ENCODE results near the gene UROS. TPM values are rescaled to one million over a fixed set of nuclear protein-coding genes. Genes with fewer than 3 reads are reported as not detected.

UROS gene
- total RNA-seq, 1 donor = 90.5 TPM

- Histone ChIP-seq H3K4me3 (ENCODE audit: insufficient read depth, low read length) (no peak overlapping the region), H3K9me3 (ENCODE audit: low read depth, low read length) (no peaks in the 10 kb centered on the region), H3K4me2 (ENCODE audit: insufficient read depth, low read length) (no peak overlapping the region), H4K20me1 (ENCODE audit: insufficient read depth, low read length) (no peaks in the 10 kb centered on the region), H3K36me3 (ENCODE audit: insufficient read depth, low read length) (peaks cover 46% of the 10 kb centered on the region), H3K27ac (ENCODE audit: low read depth, low read length) (no peak overlapping the region), H3K4me1 (ENCODE audit: insufficient read depth, low read length) (no peaks in the 10 kb centered on the region), H2AFZ (ENCODE audit: low read length) (no peak overlapping the region), H3K79me2 (ENCODE audit: insufficient read depth, low read length) (no peaks in the 10 kb centered on the region), H3K27me3 (ENCODE audit: insufficient read depth, low read length) (no peaks in the 10 kb centered on the region)
- TF ChIP-seq CTCF (IDR thresholded peaks at IDR 0.05; ENCODE audit: extremely low read depth, low read depth, low read length) = no peak
- no peak for DNase-seq (ENCODE audit: insufficient read length, low spot score, missing footprints)
Observed at GRCh38 chr10:125762692-125763648, 60.1 kb downstream of the UROS start.

DNA sequence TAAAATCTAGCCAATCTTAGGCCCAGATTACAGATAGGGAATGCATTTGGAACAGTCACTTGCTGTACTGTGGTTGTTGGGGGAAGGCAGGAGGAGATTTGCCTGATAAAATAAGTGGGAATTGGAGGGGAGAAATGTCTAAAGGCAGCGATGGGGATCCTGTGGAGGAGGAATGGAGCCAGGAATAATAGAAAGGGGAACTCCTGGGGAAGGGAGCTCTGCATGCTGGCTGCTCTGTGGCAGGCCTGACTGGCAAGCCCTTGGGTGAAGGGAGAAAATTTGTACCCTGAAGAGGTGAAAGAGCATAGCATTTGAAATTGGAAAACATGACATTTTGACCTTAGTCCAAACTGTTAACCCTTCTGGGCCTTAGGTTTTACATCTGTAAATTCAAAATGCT, 61.1 kb downstream of the UROS start:
- no peaks in the 10 kb centered on the region for H3K27me3 ChIP-seq (ENCODE audit: insufficient read depth, low read length)
- no peaks in the 10 kb centered on the region for H3K9me3 ChIP-seq (ENCODE audit: low read depth, low read length)
- no peaks in the 10 kb centered on the region for H3K79me2 ChIP-seq (ENCODE audit: insufficient read depth, low read length)
- no peak overlapping the region for H3K27ac ChIP-seq (ENCODE audit: low read depth, low read length)
- peaks cover 50% of the 10 kb centered on the region for H3K36me3 ChIP-seq (ENCODE audit: insufficient read depth, low read length)
- TF ChIP-seq CTCF (IDR thresholded peaks at IDR 0.05; ENCODE audit: extremely low read depth, low read depth, low read length) = no peak
- H3K4me3 ChIP-seq (ENCODE audit: insufficient read depth, low read length) = no peak overlapping the region
- DNase-seq (ENCODE audit: insufficient read length, low spot score, missing footprints) = no peak
- no peak overlapping the region for H3K4me2 ChIP-seq (ENCODE audit: insufficient read depth, low read length)
- H4K20me1 ChIP-seq (ENCODE audit: insufficient read depth, low read length) = no peaks in the 10 kb centered on the region
- H3K4me1 ChIP-seq (ENCODE audit: insufficient read depth, low read length) = no peaks in the 10 kb centered on the region
- H2AFZ ChIP-seq (ENCODE audit: low read length) = no peak overlapping the region

- no peaks in the 10 kb centered on the region for H3K27me3 ChIP-seq (ENCODE audit: insufficient read depth, low read length)
- peaks cover 50% of the 10 kb centered on the region for H3K36me3 ChIP-seq (ENCODE audit: insufficient read depth, low read length)
- no peak overlapping the region for H3K27ac ChIP-seq (ENCODE audit: low read depth, low read length)
- no peak overlapping the region for H3K4me3 ChIP-seq (ENCODE audit: insufficient read depth, low read length)
- no peak for DNase-seq (ENCODE audit: insufficient read length, low spot score, missing footprints)
- H3K4me1 ChIP-seq (ENCODE audit: insufficient read depth, low read length) = no peaks in the 10 kb centered on the region
- peaks cover 3% of the 10 kb centered on the region for H3K79me2 ChIP-seq (ENCODE audit: insufficient read depth, low read length)
- TF ChIP-seq CTCF (IDR thresholded peaks at IDR 0.05; ENCODE audit: extremely low read depth, low read depth, low read length) = no peak
- no peak overlapping the region for H3K4me2 ChIP-seq (ENCODE audit: insufficient read depth, low read length)
- no peaks in the 10 kb centered on the region for H4K20me1 ChIP-seq (ENCODE audit: insufficient read depth, low read length)
- no peak overlapping the region for H2AFZ ChIP-seq (ENCODE audit: low read length)
- no peaks in the 10 kb centered on the region for H3K9me3 ChIP-seq (ENCODE audit: low read depth, low read length)
Observed at GRCh38 chr10:125757742-125758141, 65.3 kb downstream of the UROS start.

- no peak for TF ChIP-seq CTCF (IDR thresholded peaks at IDR 0.05; ENCODE audit: extremely low read depth, low read depth, low read length)
- DNase-seq (ENCODE audit: insufficient read length, low spot score, missing footprints) = no peak
- H3K27ac ChIP-seq (ENCODE audit: low read depth, low read length) = no peak overlapping the region
- H3K4me2 ChIP-seq (ENCODE audit: insufficient read depth, low read length) = no peak overlapping the region
- H3K27me3 ChIP-seq (ENCODE audit: insufficient read depth, low read length) = no peaks in the 10 kb centered on the region
- H3K9me3 ChIP-seq (ENCODE audit: low read depth, low read length) = no peaks in the 10 kb centered on the region
- peaks cover 54% of the 10 kb centered on the region for H3K36me3 ChIP-seq (ENCODE audit: insufficient read depth, low read length)
- H4K20me1 ChIP-seq (ENCODE audit: insufficient read depth, low read length) = no peaks in the 10 kb centered on the region
- peaks cover 3% of the 10 kb centered on the region for H3K79me2 ChIP-seq (ENCODE audit: insufficient read depth, low read length)
- H2AFZ ChIP-seq (ENCODE audit: low read length) = no peak overlapping the region
- H3K4me1 ChIP-seq (ENCODE audit: insufficient read depth, low read length) = no peaks in the 10 kb centered on the region
- no peak overlapping the region for H3K4me3 ChIP-seq (ENCODE audit: insufficient read depth, low read length)
Observed at GRCh38 chr10:125756853-125757487, 66.1 kb downstream of the UROS start.
